AG04450 (cell line): ENCODE data around the gene MICALL2. TPM values are rescaled to one million over a fixed set of nuclear protein-coding genes. Genes with fewer than 3 reads are reported as not detected.

Experiments used
- CTCF ChIA-PET: fragments of 300-600, 350-600 bp; formaldehyde crosslinking; extraction: SDS; loops from one replicate; lab custom pipeline; 2022; ENCODE audit warnings: antibody characterized with exemption, inconsistent platforms; lab: Charles Lee
- POLR2A ChIA-PET: fragments of 350-600 bp; formaldehyde crosslinking; extraction: SDS; loops from one replicate; lab custom pipeline; 2021; ENCODE audit warnings: antibody characterized with exemption, inconsistent platforms; lab: Yijun Ruan, JAX
- DNase-seq: peaks from one replicate; pipeline ENCODE4 v3.0.0-alpha.2; 2011; ENCODE audit warnings: low read depth, low spot score
- H3K27ac ChIP-seq: one replicate; pipeline ENCODE4 v1.5.1; 2012; ENCODE audit warnings: low read depth, low read length, control low read depth
- H3K27me3 ChIP-seq: one replicate; pipeline ENCODE4 v1.6.0; 2012; ENCODE audit warnings: low read length; ENCODE audit not compliant: control insufficient read depth, insufficient read depth
- H3K4me3 ChIP-seq: 2 replicates; pipeline ENCODE4 v1.5.1; 2011; ENCODE audit warnings: mild to moderate bottlenecking, low read depth, low read length, control low read depth
- H3K9me3 ChIP-seq: 2 replicates; pipeline ENCODE4 v1.5.1; 2012; ENCODE audit warnings: low read length; ENCODE audit not compliant: control insufficient read depth, insufficient read depth
- polyA plus RNA-seq: library from polyadenylated mRNA; depleted of rRNA; stranded (reverse); fragments of >200 nt; gene quantifications from 2 replicates; pipeline ENCODE4 v1.2.3, GENCODE V29; 2011
- TF ChIP-seq, protein P1 (sequence below): IDR thresholded peaks from 2 replicates; pipeline ENCODE4 v1.5.1; 2011; ENCODE audit warnings: low read depth, low read length, control low read depth, inconsistent platforms

MICALL2 gene
- polyA plus RNA-seq, 1 experiment: 8.5 TPM

DNA sequence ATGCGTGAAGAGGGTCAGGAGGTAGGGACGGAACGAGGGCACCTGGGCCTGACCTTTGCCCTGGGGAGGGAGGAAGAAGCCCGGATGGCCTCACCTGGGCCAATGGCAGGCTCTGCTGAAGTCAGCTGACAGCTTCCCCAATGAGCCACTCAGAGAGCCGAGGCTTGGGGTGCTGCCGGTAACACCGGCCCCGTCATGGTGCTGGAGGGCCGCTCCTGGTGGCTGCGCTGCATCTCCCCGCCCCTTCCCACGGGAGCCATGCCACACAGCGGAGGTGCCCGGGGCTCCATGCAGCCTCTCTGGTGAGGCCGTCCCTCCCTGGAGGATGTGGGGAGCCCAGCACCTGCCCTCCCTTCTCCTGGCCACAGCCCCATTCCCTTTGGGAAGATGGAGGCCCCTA, 17.6 kb upstream of the MICALL2 start:
- no peak overlapping the region for H3K4me3 ChIP-seq
- H3K27ac ChIP-seq: no peak overlapping the region
- CTCF ChIA-PET: no interaction called here
- no peaks in the 10 kb centered on the region for H3K9me3 ChIP-seq
- TF ChIP-seq, protein P1, sequence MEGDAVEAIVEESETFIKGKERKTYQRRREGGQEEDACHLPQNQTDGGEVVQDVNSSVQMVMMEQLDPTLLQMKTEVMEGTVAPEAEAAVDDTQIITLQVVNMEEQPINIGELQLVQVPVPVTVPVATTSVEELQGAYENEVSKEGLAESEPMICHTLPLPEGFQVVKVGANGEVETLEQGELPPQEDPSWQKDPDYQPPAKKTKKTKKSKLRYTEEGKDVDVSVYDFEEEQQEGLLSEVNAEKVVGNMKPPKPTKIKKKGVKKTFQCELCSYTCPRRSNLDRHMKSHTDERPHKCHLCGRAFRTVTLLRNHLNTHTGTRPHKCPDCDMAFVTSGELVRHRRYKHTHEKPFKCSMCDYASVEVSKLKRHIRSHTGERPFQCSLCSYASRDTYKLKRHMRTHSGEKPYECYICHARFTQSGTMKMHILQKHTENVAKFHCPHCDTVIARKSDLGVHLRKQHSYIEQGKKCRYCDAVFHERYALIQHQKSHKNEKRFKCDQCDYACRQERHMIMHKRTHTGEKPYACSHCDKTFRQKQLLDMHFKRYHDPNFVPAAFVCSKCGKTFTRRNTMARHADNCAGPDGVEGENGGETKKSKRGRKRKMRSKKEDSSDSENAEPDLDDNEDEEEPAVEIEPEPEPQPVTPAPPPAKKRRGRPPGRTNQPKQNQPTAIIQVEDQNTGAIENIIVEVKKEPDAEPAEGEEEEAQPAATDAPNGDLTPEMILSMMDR: no peak
- DNase-seq: no peak
- POLR2A ChIA-PET: no interaction called here
- no peaks in the 10 kb centered on the region for H3K27me3 ChIP-seq

DNA sequence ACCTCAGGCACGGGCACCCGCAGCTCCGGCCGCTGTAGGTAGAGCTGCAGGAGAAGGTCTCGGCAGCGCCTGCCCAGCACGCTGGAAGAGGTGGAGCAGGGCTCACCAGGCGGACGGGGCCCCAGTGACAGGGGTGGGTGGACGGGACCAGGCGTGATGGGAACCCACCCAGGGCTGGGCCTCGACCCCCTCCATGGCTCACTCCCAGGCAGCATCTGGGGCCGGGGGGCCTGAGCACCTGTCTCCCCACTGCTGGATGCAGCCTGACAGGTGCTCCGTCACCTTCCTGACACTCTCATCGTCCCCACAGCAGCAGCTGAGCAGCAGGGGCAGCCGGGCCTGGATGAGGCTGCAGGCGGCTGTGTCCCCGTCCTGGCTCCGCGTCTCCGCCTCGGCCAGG, 16.7 kb upstream of the MICALL2 start:
- no peaks in the 10 kb centered on the region for H3K27me3 ChIP-seq
- ChIA-PET CTCF (no interaction called here), POLR2A (no interaction called here)

DNA sequence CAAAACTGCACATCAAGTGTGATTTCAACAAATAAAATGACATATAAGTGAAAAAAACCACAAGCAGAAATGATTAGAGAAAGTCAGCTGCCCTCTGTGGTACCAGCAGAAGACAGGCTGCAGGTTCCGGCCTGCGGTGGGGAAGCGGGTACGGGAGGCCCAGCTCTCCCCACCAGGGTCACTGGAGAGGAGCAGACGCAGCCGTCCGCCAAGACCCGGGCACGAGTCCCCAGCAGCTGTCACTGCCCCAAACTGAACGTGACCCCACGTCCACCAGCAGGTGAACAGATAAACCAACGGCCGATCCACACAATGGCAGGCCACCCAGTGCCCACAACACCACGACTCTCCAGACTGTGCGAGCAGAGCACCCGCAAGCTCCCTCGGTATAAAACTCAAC, 16.1 kb upstream of the MICALL2 start:
- Histone ChIP-seq H3K27ac (no peak overlapping the region), H3K9me3 (no peaks in the 10 kb centered on the region), H3K27me3 (no peaks in the 10 kb centered on the region), H3K4me3 (no peak overlapping the region)
- TF ChIP-seq, protein P1: no peak
- DNase-seq: no peak
- ChIA-PET CTCF (interaction anchor here (1.0 to 2.4 kb wide), 4 partner anchors 9 to 318 kb away, joined by 3 to 13 read pairs (median 8); no protein-coding TSS in a partner anchor), POLR2A (no interaction called here)

More for the DNA sequence above, 16.7 kb upstream of the MICALL2 start:
- TF ChIP-seq, protein P1: no peak
- no peak for DNase-seq
- Histone ChIP-seq H3K9me3 (no peaks in the 10 kb centered on the region), H3K27ac (no peak overlapping the region), H3K4me3 (no peak overlapping the region)

DNA sequence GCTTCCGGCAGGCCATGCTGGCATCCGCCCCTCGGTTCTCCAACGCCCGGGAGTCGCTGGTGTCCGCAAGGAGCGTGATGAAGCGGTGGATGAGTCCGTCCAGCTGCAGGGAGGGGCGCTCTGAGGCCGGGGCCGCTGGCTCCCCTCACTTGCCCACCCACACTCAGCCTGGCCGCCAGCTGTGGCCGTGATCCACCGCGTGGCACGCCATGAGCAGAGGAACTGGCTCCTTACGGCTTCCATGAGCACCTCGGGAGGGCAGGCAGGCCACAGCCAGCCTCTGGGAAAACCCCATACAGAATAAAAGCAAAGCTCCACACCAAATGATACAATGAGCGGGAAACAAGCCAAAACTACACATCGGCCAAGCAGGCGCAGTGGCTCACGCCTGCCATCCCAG, 15.5 kb upstream of the MICALL2 start:
- CTCF ChIA-PET: interaction anchor here (0.7 to 2.4 kb wide), 16 partner anchors 9 to 317 kb away, joined by 3 to 13 read pairs (median 6); partner anchors contain the start of gene INTS1
- Histone ChIP-seq H3K27ac (no peak overlapping the region), H3K9me3 (no peaks in the 10 kb centered on the region), H3K4me3 (no peak overlapping the region), H3K27me3 (no peaks in the 10 kb centered on the region)
- POLR2A ChIA-PET: interaction anchor here (1.0 kb wide), 1 partner anchor 16 kb away, joined by 5 read pairs; the partner anchor contains the start of gene MICALL2
- TF ChIP-seq, protein P1: no peak
- no peak for DNase-seq

DNA sequence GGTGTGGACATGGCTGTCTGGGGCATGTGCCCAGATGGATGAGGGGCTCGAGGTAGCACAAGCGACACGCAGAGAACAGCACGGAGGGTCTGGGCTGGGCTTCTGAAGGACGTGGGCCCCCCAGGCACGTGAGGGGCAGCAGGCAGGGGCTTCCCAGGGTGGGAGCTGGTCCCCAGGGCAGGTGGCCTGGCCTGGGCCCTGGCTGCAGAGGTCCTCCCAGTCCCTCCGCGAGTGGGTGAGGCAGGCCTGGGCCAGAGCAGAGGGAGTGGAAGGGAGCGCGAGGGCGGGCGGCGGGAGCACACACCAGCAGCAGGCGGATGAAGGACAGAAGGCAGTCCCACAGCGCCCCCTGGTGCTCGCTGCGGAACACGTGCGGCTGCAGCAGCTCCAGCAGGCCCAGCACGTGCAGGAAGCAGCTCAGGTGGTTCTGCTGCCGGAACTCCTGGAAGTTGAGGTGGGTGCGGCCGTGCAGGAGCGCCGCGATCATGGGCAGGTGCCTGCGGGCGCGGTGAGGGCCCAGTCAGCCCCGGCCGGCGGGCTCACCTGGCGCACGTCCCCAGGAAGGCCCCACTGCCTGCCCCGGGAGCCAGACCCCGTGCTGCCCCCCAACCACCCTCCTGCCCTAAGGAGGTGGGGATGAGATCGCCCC, 14.7 kb upstream of the MICALL2 start:
- TF ChIP-seq, protein P1: peak; percentile 85
- no peak overlapping the region for H3K27ac ChIP-seq
- H3K9me3 ChIP-seq: no peaks in the 10 kb centered on the region
- H3K4me3 ChIP-seq: no peak overlapping the region
- H3K27me3 ChIP-seq: no peaks in the 10 kb centered on the region
- ChIA-PET CTCF (interaction anchor here (0.7 to 2.4 kb wide), 15 partner anchors 8 to 280 kb away, joined by 3 to 13 read pairs (median 6); partner anchors contain the start of gene INTS1), POLR2A (interaction anchor here (1.0 kb wide), 1 partner anchor 15 kb away, joined by 5 read pairs; the partner anchor contains the start of gene MICALL2)
- peak; percentile 67 for DNase-seq
